Activated CD4-positive, alpha-beta T cell treated with anti-CD3 and anti-CD28 coated beads, Interleukin-2, amount 50 U/mL, for 1 hour (primary cell): ENCODE measurements around the gene TSNAX.
A peak's percentile ranks its signal among the peaks of the same experiment; 100 is the strongest.

Source experiments
- DNase-seq: peaks from one replicate; pipeline ENCODE4 v3.0.0-alpha.2; 2020

TSNAX gene

DNA sequence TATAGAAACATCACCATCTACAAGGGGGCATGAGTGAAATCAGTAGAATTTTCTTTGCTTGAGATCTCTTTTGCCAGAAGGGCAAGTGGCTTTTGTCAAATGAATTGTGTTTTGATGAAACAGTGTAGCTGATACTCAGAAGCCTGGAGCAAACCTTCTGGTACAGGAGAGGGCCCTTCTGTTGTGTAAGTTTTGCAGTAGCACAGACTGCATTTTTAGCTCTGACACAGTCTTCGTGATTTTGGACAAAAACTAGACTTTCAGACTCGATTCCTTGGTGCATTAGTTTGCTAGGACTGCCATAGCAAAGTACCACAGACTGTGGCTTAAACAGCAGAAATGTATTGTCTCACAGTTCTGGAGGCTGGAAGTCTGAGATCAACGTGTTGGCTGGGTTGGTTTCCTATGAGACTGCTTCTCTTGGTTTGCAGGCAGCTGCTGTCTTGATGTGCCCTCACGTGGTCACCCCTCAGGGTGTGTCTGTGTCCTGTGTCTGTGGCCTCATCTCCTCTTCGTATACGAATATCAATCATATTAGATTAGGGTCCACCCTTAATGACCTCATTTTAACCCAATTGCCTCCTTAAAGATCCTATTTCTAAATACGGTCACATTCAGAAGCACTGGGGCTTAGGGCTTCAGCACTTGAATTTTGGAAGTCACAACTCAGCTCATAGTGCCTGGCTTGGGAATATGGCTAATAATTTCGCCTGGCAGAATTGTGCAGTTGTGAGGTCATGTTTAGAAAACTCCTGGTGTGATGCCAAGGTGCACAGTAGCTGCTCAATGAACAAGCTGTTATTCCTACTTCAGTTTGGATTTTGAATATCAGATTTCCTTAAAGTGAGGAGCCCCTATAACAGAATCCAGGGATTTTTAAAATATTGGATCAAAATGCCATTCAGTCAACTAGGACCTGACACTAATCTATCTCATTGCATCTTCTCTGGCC lies 77.0 kb downstream of the TSNAX start:
- no peak for DNase-seq

DNA sequence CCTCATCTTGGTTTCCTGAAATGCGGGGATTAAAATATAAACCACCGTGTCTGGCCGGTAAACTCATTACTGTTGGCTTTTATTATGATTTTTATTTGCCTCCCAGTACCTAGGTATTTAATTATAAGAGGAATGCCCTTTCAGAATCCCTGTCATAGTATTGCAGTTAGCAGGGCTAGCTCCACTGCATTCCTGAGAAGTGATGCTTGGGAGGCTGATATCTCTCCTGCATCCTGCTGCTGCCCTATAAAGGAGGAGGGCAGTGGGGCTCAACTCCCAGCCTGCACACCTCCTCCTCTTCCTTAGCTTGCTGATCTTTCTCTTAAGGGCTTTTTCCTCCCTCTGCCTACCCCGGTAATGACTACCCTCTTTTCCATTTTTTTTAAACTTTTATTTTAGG lies 78.2 kb downstream of the TSNAX start:
- no peak for DNase-seq

DNA sequence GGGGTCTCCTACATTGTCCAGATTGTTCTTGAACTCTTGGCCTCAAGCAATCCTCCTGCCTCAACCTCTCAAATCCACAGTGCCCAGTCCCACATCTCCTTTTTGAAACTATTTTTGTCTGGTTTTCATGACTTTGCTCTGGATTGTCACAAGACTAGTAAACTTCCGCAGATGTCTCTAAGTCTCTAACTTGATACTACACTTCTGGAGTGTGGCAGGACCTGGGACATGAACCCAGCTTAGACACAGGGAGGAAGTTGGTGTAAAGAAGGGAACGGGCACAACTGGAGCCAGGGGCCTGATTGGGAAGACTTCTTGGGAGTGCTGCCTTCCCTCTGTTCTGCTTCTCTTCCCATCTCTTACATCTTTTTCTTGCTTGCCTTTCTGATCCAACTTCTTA lies 81.9 kb downstream of the TSNAX start:
- no peak for DNase-seq

DNA sequence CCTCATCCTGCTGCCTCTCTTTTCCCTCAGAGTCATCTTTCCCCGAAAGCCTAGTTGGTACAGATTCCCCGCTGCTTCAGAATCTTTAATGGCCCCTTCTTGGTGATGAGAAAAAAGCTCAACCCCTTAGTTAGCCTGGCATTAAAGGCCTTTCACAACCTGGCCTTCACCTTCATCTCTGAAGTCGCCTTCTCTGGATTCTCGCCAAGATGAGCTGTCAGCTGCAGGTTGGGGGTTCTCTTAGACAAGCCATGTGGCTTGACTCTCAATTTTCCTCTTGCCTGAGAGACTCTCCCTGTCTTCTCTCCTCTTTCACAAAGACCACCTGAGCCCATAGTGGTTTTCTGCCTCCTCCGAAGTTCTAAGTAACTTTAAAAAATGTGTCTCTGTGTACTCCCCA lies 82.6 kb downstream of the TSNAX start:
- no peak for DNase-seq

DNA sequence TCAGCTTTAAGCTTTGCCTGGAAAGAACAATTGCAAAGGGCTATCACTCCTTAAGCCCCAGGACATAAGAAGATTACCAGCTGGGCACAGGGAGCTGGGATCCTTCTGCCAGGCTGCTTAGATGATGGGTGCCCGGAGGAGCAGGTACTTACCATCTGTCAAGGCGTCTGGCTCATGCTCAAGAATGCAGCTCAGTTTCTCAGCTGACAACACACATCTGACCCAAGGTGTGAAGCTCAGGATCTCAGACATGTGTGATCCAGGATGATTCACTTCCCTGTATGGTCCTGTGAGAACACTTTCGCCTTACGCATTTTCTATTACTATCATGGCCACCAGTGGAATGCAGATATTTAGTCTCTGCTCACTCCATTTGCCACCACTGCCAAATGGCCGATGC lies 83.4 kb downstream of the TSNAX start:
- DNase-seq: no peak

DNA sequence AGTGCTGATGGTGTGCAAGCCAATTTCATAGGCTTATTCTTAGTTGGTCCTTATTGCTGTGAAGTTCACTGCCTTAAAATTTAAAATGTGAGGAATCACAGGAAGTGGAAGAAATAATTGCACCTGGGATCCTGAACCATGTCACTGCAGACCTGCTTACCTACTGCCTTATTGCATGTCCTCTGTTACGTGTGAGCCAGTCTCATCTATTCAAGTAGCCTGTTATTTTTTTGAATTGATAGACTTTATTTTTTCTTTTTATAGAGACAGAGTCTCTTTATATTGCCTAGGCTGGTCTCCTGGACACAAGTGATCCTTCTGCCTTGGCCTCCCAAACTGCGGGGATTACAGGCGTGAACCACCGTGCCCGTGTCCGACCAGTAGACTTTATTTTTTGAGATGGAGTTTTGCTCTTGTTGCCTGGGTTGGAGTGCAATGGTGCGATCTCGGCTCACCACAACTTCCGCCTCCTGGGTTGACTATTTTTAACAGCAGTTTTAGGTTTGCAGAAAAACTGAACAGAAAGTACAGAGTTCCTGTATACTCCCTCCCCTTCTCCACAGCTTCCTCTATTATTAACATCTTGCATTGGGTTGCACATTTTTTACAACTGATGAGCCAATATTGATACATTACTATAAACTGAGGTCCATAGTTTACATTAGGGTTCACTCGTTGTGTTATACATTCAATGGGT lies 84.1 kb downstream of the TSNAX start:
- DNase-seq: peak; percentile 23

DNA sequence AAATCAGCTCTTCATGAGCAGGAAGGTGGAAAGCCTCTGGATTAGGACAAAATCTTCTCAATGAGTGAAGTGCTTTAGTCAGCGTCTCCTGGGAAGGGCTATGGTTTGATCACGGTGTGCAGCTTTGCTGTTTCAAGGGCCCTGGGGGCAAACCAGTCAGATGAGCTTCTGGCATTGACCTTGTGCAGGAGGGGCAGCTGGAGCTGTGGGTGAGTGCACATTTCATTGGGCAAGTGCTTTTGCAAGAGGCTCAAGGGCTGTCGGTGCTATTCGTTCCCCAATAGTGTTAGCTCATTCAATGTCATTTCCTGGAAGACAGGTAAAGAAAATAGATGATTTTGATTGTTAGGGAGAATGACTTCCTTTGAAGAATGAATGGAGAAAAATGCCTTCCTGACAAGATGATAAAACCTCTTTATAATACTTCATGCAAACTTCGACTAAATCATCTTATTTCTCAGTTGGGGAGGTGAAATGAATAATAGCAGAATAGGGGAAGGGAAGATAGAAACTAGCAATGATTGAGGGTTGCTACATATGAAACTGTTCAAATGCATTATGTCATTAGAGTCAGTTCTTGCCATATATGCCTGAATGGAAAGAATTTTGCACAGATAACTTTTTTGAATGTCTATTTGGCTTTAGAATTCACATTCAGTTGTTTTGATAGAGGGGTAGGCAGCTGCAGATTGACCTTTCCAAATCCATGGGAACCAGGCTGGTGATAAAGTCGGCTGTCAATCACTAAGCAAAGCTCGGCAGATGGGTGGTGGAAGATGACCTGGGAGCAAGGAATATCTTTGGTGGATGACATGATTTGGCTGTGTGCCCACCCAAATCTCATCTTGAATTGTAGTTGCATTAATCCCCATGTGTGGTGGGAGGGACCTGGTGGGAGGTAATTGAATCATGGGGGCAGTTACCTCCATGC lies 85.2 kb downstream of the TSNAX start:
- DNase-seq: no peak
